Caco-2 (cell line): ENCODE results near the gene EIF4G2. TPM values are rescaled to one million over a fixed set of nuclear protein-coding genes. Genes with fewer than 3 reads are reported as not detected.

Experiments
- BruUV-seq: library from RNA; stranded (reverse); fragments of 400-500 nt; replicated peaks from 2 replicates; lab custom pipeline; 2021; lab: Mats Ljungman, UMichigan
- CTCF ChIA-PET: fragments of 300-600 bp; sonication (Branson Sonifier 250); formaldehyde crosslinking; loops from one replicate; lab custom pipeline; 2022; ENCODE audit warnings: antibody characterized with exemption; lab: Charles Lee
- POLR2A ChIA-PET: fragments of 300-600 bp; sonication (Branson Sonifier 250); formaldehyde crosslinking; loops from one replicate; lab custom pipeline; 2022; ENCODE audit warnings: antibody characterized with exemption; lab: Charles Lee
- DNase-seq, 2 experiments: peaks; one replicate each; pipeline versions ENCODE4 v3.0.0 to v3.0.0-alpha.2; 2020 to 2022
- H3K27me3 ChIP-seq: replicated peaks from 2 replicates; pipeline ENCODE4 v1.6.0; 2011; ENCODE audit warnings: low read length; ENCODE audit not compliant: control insufficient read depth, insufficient read depth
- H3K36me3 ChIP-seq: 2 replicates; pipeline ENCODE4 v1.5.1; 2011; ENCODE audit warnings: low read length; ENCODE audit not compliant: control insufficient read depth, insufficient read depth
- H3K4me1 ChIP-seq: fragments of 250-450 bp; sonication (Bioruptor Pico); 2 replicates; pipeline ENCODE4 v1.5.1; 2020; ENCODE audit warnings: mild to moderate bottlenecking
- H3K4me3 ChIP-seq: 2 replicates; pipeline ENCODE4 v1.5.1; 2011; ENCODE audit warnings: low read depth, mild to moderate bottlenecking, control low read depth, low read length
- H3K9me3 ChIP-seq: fragments of 250-450 bp; sonication (Bioruptor Pico); 2 replicates; pipeline ENCODE4 v1.5.1; 2020; ENCODE audit warnings: mild to moderate bottlenecking, moderate library complexity
- H3K27ac Mint-ChIP-seq: one replicate; pipeline ENCODE4 v1.8.0; 2022; ENCODE audit warnings: mixed read lengths; ENCODE audit not compliant: unreplicated experiment
- H3K27me3 Mint-ChIP-seq: one replicate; pipeline ENCODE4 v1.8.0; 2022; ENCODE audit warnings: mixed read lengths; ENCODE audit not compliant: insufficient read depth, unreplicated experiment
- H3K36me3 Mint-ChIP-seq: one replicate; pipeline ENCODE4 v1.8.0; 2022; ENCODE audit warnings: mild to moderate bottlenecking, mixed read lengths; ENCODE audit not compliant: insufficient read depth, unreplicated experiment
- H3K4me1 Mint-ChIP-seq: one replicate; pipeline ENCODE4 v1.8.0; 2022; ENCODE audit warnings: low read depth, mixed read lengths; ENCODE audit not compliant: unreplicated experiment
- H3K4me3 Mint-ChIP-seq: one replicate; pipeline ENCODE4 v1.8.0; 2022; ENCODE audit warnings: mild to moderate bottlenecking, moderate library complexity, mixed read lengths; ENCODE audit not compliant: unreplicated experiment
- H3K9me3 Mint-ChIP-seq: one replicate; pipeline ENCODE4 v1.8.0; 2022; ENCODE audit warnings: mixed read lengths; ENCODE audit not compliant: unreplicated experiment
- CTCF ChIP-seq, 2 experiments: fragments of 200-600 bp in 1 of 2; IDR thresholded peaks; 1 replicate in 1 of 2; 2 replicates in 1 of 2; pipeline versions ENCODE4 v1.5.1 to v1.8.0; 2011 to 2022; ENCODE audit warnings: antibody characterized with exemption in 1 of 2, control low read depth in 1 of 2, inconsistent platforms in 1 of 2, low read depth in 1 of 2, low read length in 1 of 2, mild to moderate bottlenecking in 1 of 2, moderate library complexity in 1 of 2; ENCODE audit not compliant: insufficient read depth in 1 of 2, severe bottlenecking in 1 of 2, unreplicated experiment in 1 of 2
- intact Hi-C: fragments of 100-400 bp; cut with micrococcal nuclease; formaldehyde crosslinking; loops from one replicate; pipeline ENCODE4 v1.10.0; 2022; ENCODE audit not compliant: unreplicated experiment
- total RNA-seq: library from RNA; stranded (reverse); gene quantifications from 2 replicates; pipeline ENCODE4 v1.2.3, GENCODE V29; 2022

Gene EIF4G2
- total RNA-seq, 1 experiment from 2014 or later = 1,287 TPM

DNA sequence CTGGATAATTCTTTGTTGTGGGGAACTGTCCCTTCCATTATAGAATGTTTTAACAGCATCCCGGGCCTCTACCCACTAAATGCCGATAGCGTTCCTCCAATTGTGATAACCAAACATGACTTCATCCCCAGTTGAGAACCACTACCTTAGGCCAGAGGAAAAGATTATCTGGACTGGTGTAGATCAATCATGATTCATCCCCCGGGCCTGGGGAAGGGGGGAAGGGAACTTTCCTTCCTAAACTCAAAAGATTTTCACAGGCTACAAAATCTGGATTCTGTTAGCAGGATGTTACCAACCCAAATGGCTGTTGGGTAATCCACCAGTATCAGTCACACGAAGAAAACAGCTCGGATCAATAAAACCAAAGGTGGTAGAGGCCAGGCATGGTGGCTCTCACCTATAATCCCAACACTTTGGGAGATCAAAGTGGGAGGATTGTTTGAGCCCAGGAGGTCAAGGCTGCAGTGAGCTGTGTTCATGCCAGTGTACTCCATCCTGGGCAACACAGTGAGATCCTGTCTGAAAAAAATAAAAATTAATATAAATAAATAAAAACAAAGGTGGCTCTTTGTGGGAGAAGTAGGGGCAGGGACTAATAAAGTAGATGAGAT, 47.5 kb downstream of the EIF4G2 start:
- intact Hi-C loops = no loop called here
- peaks cover 43% of the 10 kb centered on the region for H3K36me3 Mint-ChIP-seq
- Histone ChIP-seq H3K27me3 (no peaks in the 10 kb centered on the region), H3K36me3 (no peaks in the 10 kb centered on the region; the same call in 1 of the 2 replicates), H3K4me1 (no peaks in the 10 kb centered on the region; the same call in 1 of the 2 replicates), H3K9me3 (no peaks in the 10 kb centered on the region), H3K4me3 (no peak overlapping the region)
- ChIA-PET POLR2A (interaction anchor here (1.1 kb wide), 1 partner anchor 10 kb away, joined by 3 read pairs; the partner anchor contains the start of gene CTR9), CTCF (interaction anchor here (0.6 kb wide), 1 partner anchor 10 kb away, joined by 3 read pairs; no protein-coding TSS in a partner anchor)
- no peak for TF ChIP-seq CTCF (IDR thresholded peaks at IDR 0.05; ENCODE audit: insufficient read depth in 1 of 2, low read depth in 1 of 2, low read length in 1 of 2, severe bottlenecking in 1 of 2, unreplicated experiment in 1 of 2)
- no peak overlapping the region for H3K4me3 Mint-ChIP-seq
- no peak overlapping the region for H3K27ac Mint-ChIP-seq
- BruUV-seq = no TSS peak
- H3K27me3 Mint-ChIP-seq = no peaks in the 10 kb centered on the region
- no peak for DNase-seq
- no peaks in the 10 kb centered on the region for H3K4me1 Mint-ChIP-seq
- no peaks in the 10 kb centered on the region for H3K9me3 Mint-ChIP-seq

- Histone ChIP-seq H3K4me3 (no peak overlapping the region), H3K4me1 (no peaks in the 10 kb centered on the region; the same call in 1 of the 2 replicates), H3K27me3 (no peaks in the 10 kb centered on the region), H3K36me3 (no peaks in the 10 kb centered on the region; the same call in 1 of the 2 replicates), H3K9me3 (no peaks in the 10 kb centered on the region)
- H3K9me3 Mint-ChIP-seq = no peaks in the 10 kb centered on the region
- peaks cover 31% of the 10 kb centered on the region for H3K36me3 Mint-ChIP-seq
- no peaks in the 10 kb centered on the region for H3K4me1 Mint-ChIP-seq
- no peaks in the 10 kb centered on the region for H3K27me3 Mint-ChIP-seq
- ChIA-PET CTCF (interaction anchor here (1.7 kb wide), 1 partner anchor 12 kb away, joined by 5 read pairs; no protein-coding TSS in a partner anchor), POLR2A (no interaction called here)
- intact Hi-C loops = no loop called here
- H3K4me3 Mint-ChIP-seq = no peak overlapping the region
- no peak for DNase-seq
- TF ChIP-seq CTCF (IDR thresholded peaks at IDR 0.05; ENCODE audit: insufficient read depth in 1 of 2, low read depth in 1 of 2, low read length in 1 of 2, severe bottlenecking in 1 of 2, unreplicated experiment in 1 of 2) = peak in 1 of 2 experiments; percentile 23
- no TSS peak for BruUV-seq
- no peak overlapping the region for H3K27ac Mint-ChIP-seq
Observed at GRCh38 chr11:10758957-10759356, 49.8 kb downstream of the EIF4G2 start.

DNA sequence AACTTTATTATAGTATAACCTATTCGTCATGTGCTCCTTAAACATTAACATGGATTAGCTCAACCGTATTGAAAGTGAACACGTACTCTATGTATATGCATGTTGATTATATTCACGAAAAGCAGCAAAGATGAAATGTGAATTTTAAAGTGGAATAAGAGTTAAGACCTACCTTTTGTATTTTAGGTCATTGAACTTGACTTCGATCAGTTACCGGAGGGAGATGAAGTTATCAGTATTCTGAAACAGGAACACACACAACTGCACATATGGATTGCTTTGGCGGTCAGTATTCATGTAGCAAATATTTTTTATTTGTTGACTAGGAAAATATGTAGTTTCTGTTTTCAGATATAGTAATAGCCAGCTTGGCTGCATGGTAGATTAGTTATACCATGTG, 56.2 kb downstream of the EIF4G2 start:
- Histone ChIP-seq H3K27me3 (no peaks in the 10 kb centered on the region), H3K4me3 (peak overlapping the region; percentile 70), H3K4me1 (peaks cover 13% of the 10 kb centered on the region; the same call in 1 of the 2 replicates), H3K9me3 (no peaks in the 10 kb centered on the region), H3K36me3 (no peaks in the 10 kb centered on the region; the same call in 1 of the 2 replicates)
- Mint-ChIP-seq H3K27ac (no peak overlapping the region), H3K27me3 (no peaks in the 10 kb centered on the region), H3K4me3 (peak overlapping the region; percentile 91), H3K4me1 (peaks cover 6% of the 10 kb centered on the region), H3K36me3 (peaks cover 23% of the 10 kb centered on the region), H3K9me3 (no peaks in the 10 kb centered on the region)
- ChIA-PET POLR2A (no interaction called here), CTCF (no interaction called here)
- no peak for DNase-seq
- TF ChIP-seq CTCF (IDR thresholded peaks at IDR 0.05; ENCODE audit: insufficient read depth in 1 of 2, low read depth in 1 of 2, low read length in 1 of 2, severe bottlenecking in 1 of 2, unreplicated experiment in 1 of 2) = no peak
- BruUV-seq = no TSS peak
- intact Hi-C loops = loop anchor here (1.0 to 5.0 kb wide), 3 partner anchors 40 to 450 kb away; partner anchors contain the start of gene EIF4G2
